Keratinocyte (primary cell): ENCODE results near the gene AP5Z1.

Experiments used
- EZH2 ChIP-seq: IDR thresholded peaks from one replicate; pipeline ENCODE4 v1.6.1; 2012; ENCODE audit warnings: inconsistent platforms, mild to moderate bottlenecking, low read length, moderate library complexity
- TF ChIP-seq, protein P1 (sequence below), 3 experiments: IDR thresholded peaks in 1 of 3; conservative IDR thresholded peaks in 1 of 3; optimal IDR thresholded peaks in 1 of 3; 2 replicates in 2 of 3; 3 replicates in 1 of 3; pipeline versions ENCODE3 to v1.5.1; 2011; ENCODE audit warnings: low read length in 3 of 3, mild to moderate bottlenecking in 3 of 3, moderate library complexity in 2 of 3, control low read depth in 1 of 3, inconsistent platforms in 1 of 3; ENCODE audit not compliant: insufficient read depth in 2 of 3; ENCODE audit errors: extremely low read depth in 1 of 3

DNA sequence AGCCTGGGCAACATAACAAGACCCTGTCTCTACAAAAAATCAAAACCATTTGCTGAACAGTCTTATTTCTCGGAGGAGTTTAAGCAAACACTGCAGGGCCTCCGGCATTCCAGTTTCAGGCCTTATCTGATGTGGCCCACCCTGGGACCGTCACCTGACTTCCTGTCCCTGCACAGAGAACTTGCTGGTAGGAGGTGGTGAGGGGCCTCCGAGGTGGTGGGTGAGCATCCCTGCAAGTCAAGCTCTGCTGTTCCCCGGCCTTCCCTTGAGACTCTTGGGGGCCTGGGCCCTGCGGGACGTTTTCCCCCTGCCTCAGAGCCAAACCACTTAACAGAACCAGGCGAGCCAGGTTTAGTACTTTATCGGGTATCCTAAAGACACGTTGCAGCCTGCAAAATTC is 44.5 kb upstream of the AP5Z1 start:
- TF ChIP-seq, protein P1, sequence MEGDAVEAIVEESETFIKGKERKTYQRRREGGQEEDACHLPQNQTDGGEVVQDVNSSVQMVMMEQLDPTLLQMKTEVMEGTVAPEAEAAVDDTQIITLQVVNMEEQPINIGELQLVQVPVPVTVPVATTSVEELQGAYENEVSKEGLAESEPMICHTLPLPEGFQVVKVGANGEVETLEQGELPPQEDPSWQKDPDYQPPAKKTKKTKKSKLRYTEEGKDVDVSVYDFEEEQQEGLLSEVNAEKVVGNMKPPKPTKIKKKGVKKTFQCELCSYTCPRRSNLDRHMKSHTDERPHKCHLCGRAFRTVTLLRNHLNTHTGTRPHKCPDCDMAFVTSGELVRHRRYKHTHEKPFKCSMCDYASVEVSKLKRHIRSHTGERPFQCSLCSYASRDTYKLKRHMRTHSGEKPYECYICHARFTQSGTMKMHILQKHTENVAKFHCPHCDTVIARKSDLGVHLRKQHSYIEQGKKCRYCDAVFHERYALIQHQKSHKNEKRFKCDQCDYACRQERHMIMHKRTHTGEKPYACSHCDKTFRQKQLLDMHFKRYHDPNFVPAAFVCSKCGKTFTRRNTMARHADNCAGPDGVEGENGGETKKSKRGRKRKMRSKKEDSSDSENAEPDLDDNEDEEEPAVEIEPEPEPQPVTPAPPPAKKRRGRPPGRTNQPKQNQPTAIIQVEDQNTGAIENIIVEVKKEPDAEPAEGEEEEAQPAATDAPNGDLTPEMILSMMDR (optimal IDR thresholded peaks at IDR 0.05 in 1 of 3, IDR thresholded peaks at IDR 0.05 in 1 of 3, conservative IDR thresholded peaks at IDR 0.05 in 1 of 3; ENCODE audit: extremely low read depth in 1 of 3, insufficient read depth in 2 of 3, low read length in 3 of 3): no peak
- TF ChIP-seq EZH2: no peak
